Esophagus squamous epithelium (tissue), 4 donors: ENCODE measurements around the gene HDX.

Experiments used
- POLR2A ChIP-seq, 4 donors: fragments of 450-650 bp; IDR thresholded peaks; one replicate each; pipeline ENCODE4 v1.6.1; 2017; ENCODE audit warnings: antibody characterized with exemption in 4 of 4, mild to moderate bottlenecking in 4 of 4, moderate library complexity in 3 of 4
- TF ChIP-seq, protein P1 (sequence below), 6 experiments: fragments of 450-650 bp in 4 of 6; fragments of 200-600 bp in 2 of 6; sonication (generic) in 2 of 6; IDR thresholded peaks; one replicate each; pipeline ENCODE4 v1.5.1; 2016 to 2019; ENCODE audit warnings: antibody characterized with exemption in 6 of 6, mild to moderate bottlenecking in 4 of 6, moderate library complexity in 4 of 6

- TF ChIP-seq, protein P1, sequence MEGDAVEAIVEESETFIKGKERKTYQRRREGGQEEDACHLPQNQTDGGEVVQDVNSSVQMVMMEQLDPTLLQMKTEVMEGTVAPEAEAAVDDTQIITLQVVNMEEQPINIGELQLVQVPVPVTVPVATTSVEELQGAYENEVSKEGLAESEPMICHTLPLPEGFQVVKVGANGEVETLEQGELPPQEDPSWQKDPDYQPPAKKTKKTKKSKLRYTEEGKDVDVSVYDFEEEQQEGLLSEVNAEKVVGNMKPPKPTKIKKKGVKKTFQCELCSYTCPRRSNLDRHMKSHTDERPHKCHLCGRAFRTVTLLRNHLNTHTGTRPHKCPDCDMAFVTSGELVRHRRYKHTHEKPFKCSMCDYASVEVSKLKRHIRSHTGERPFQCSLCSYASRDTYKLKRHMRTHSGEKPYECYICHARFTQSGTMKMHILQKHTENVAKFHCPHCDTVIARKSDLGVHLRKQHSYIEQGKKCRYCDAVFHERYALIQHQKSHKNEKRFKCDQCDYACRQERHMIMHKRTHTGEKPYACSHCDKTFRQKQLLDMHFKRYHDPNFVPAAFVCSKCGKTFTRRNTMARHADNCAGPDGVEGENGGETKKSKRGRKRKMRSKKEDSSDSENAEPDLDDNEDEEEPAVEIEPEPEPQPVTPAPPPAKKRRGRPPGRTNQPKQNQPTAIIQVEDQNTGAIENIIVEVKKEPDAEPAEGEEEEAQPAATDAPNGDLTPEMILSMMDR (IDR thresholded peaks at IDR 0.05): no peak
- no peak for TF ChIP-seq POLR2A (IDR thresholded peaks at IDR 0.05)
These were observed 13.8 kb downstream of the HDX start for GRCh38 chrX:84488426-84488825.
